SKM-1 (cell line): ENCODE results near the gene ZBTB20.
"Not testable (repeated sequence)": the region's sequence is repeated elsewhere in the genome, so short reads cannot be mapped to it uniquely, and the experiment has no call there.

Experiments
- DNase-seq: peaks from one replicate; lab custom pipeline; 2025; ENCODE audit not compliant: unreplicated experiment; lab: John Stamatoyannopoulos, UW

The ZBTB20 gene

DNA sequence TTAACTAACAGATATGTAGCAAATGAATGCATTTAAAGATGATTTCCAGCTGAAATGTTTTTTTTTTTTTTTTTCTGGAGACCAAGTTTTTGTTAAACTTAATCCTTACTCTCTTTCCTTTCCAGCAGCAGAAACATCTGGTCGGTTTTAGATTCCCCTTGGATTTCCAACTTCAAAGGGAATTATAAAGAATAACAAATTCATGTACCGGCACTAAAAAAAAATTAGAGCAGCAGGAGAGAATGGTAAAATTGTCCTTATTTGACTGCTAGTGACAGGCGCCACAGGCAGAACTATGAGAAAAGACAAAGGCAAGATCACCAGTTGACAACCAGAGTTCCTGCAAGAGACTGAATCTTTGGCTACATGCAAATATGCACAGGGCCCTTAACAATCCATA lies 459.9 kb downstream of the ZBTB20 start:
- no peak for DNase-seq

DNA sequence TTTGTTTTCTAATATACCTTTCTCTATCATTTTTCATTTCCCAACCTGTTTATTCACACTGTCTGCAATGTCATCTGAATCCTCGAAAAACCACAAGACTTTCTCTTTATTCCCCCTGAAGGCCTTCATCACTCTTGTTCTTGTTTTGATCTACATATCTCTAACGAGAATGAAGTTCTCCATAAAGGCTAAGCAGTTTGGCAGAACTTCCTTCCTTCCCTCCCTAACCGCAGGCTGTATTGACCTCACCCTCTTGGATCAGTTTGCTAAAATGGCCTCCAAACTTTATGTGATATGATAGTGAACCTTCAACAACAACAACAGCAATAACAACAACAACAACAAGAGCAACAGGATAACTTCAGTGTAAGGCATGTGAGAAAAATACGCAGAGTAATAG lies 460.5 kb downstream of the ZBTB20 start:
- no peak for DNase-seq

DNA sequence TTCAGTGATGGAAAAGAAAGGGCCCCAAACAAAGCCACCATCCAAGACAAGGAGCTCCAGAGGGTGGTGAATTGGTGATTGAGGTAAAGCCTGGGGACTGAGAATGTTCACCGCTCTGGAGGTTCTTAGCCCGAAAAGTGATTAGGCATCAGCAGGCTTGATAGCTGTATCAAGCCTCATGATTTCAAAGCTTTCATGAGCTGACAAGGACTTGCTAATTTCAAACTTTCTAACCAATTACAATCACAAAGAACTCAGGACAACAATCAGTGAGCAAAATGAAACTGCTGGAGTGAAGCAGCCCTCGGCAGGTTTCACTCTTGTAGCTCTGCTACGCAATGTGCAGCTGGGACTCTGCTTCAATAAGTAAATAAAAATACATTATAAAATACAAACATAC lies 461.9 kb downstream of the ZBTB20 start:
- DNase-seq: no peak

DNA sequence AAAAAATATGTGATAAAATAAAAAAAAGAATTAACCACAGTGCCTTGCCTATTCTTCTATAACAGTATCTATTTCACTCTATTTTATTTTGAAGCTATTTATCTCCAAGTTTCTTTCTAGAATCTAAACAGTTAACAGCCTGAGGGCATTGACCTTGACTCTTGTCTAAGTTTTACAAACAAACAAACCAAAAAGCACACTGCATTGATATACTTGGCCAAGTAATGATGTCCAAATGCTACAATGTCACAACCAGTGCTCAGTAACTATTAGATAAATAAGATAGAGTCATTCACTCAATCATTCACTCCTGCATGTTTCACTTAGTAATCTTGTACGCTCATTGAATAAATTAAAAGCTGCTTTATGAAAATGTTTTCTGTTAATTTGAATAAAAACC lies 466.8 kb downstream of the ZBTB20 start:
- no peak for DNase-seq

GRCh38 chr3:114679773-114680172 lies 467.3 kb downstream of the ZBTB20 start:
- not testable (repeated sequence) for DNase-seq

- no peak for DNase-seq
Measured at GRCh38 chr3:114675104-114675503, 472.0 kb downstream of the ZBTB20 start.

DNA sequence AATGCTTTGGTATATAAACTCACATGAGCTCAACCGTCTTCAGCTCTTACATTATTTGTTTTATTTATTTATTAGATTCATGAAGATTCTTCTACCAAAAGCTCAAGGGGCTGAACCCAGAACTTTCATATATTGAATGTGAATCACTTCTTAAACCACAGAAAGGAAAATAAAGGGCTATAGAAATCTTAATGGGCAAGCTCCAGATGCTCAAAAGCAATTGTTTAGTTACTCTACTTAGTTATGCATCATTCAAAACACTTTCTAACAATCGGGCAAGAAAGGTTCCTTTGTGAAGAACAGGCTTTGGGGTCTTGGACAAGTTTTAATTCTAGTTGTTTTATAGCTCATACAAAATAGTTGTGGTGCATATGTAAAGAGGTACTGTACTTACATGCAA lies 473.1 kb downstream of the ZBTB20 start:
- no peak for DNase-seq

GRCh38 chr3:114673481-114673880 lies 473.6 kb downstream of the ZBTB20 start:
- no peak for DNase-seq

- DNase-seq: no peak
Measured at GRCh38 chr3:114672692-114673447, 474.2 kb downstream of the ZBTB20 start.

DNA sequence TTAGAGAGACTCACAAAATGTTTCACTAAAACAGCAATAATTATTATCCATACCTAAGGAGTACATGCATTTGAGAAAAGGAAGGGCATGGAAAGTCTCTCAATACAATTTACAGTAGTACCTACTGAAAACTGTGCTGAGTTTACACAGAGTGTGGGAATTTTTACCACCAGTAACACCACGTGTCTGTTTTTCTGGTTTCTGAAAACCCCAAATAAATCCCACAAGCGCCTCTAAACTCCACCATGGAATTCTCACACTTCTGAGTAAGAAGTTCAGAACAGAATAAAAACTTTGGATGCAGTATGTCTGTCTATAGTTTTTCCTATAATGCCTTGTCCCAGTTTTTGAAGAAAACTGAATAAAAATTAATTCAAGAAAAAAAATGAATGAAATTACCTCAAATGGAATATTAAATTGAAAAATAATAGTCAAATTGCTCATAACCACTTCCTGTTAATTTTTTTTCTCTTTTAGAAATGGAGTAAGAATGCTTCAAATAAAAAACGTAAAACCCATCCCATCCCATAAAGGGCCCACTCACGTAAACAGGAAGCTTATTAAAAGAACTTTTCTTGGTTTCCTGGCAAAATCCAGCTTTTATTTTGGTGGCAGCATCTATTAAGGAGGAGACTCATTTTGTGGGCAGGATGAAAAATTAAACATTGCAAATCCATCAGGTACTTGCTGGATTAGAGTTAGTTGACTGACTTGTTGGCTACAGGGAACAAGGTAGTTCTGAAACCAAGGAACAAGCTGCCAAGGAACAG lies 475.2 kb downstream of the ZBTB20 start:
- no peak for DNase-seq

GRCh38 chr3:114669614-114670013 lies 477.5 kb downstream of the ZBTB20 start:
- no peak for DNase-seq

DNA sequence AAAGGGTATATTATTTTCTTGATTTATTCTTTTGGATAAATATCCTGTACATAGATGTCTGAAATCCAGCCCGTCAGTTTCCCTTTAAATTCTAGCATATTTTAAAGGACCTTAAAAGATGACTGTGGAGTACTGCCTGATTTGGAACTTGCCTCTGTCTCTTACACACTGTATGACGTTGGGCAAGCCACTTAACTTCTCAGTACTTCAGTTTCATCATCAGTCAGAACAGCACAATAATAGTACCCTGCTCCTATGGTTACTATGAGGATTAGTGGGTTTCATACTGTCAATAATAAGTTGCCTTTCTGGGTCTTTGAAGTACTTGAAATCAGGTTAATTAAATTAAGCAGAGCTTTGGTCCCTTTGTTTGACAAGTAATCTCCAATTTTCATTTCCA lies 479.0 kb downstream of the ZBTB20 start:
- no peak for DNase-seq

DNA sequence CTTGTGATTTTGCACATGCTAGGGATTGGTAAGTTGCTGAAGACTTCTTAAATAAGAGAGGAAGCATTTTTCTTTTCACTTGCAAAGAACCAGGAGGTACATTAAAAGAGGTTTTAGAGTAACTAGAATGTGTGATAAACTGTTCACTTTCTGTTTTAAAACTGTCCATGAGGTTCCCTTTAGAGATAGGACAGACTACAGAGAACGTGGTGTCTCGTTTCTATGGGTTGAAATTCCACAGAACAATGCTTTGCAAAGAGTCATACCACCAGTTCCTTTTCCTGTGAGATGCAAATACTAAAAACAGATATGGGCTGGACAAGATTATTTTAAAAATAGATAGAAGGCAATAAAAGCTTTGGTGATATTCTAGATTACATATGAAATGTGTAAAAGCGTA lies 480.5 kb downstream of the ZBTB20 start:
- DNase-seq: no peak

- DNase-seq: no peak
Measured at GRCh38 chr3:114664006-114664405, 483.1 kb downstream of the ZBTB20 start.

DNA sequence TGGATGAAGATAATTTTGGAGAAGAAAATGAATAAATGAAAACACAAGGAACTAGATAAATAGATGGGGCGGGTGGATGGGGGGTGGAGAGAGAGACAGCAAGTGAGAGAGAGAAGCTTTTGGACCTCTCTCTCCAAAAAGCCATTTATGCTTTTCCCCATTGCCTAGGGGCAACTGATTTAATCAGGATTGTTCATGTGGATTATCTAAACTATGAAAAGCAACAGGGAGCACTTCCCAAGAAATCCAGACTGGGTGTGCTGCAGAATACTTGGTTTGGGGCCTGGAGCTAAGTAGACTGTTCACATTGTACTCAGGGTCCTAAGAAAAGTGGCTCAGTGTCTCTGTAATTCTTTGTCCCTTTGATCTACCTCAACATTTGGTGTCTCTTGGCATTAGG lies 486.3 kb downstream of the ZBTB20 start:
- DNase-seq: no peak

- no peak for DNase-seq
Measured at GRCh38 chr3:114660124-114660523, 487.0 kb downstream of the ZBTB20 start.

DNA sequence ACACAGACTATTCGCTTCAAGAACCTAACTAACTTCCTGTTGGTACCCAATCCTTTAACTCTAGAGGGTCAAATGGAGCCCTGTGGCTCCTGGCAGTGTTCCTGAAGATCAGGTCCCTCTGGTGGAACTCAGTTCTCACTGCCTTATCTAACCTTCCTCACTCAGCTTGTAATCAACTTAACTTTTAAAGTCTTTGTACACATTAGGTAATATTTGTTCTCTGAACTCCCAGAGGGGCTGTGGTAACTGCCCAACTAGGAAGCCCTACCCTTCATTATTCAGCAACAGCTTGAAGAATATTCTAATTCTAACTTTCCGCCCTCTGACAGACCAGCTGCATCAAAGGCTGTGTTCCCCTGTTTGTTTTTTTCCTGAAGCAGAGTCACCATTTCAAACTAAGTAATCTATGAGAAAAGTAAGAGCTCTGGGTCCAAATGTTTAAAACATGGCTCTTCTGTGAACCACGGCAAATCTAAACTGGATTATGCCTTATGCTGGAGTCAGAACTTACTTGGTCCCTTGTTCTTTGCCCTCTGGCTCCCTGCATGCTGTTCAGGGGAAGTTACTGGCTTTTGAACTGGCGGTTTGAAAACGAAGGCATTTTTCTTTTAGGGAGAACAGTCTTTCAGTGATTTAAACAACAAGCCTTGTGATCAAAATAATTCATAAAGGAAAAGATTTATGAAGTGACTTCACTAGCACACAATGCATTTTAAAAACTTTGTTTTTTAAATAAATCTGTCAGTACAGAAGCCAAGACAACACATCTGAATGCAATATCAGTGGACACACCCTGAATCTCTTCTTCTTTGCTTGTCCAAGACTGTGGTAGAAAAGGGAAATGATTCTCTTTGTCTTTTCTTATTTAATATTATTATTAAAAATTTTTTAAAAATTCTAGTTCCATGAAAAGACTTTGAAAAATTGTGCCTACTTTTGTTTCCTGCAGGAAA lies 487.7 kb downstream of the ZBTB20 start:
- no peak for DNase-seq

- DNase-seq: no peak
Measured at GRCh38 chr3:114651555-114651954, 495.5 kb downstream of the ZBTB20 start.

DNA sequence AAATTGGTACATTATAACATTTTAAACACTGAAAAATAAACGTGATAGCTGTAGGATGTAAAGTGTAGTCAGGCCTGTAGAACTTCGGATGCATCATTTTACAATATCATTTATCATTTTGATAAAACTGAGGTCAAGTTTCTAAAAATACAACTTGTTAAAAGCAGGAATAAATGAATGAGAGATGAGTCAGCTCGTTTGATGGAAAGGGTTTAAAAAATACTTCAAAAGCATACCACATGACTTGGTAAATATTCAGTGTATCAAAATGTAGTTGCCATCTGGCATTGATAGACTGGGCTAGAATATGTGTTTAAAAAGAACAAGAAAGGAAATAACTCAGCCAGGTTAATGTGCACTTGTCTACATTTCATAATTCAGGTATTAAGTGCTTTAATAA lies 496.3 kb downstream of the ZBTB20 start:
- DNase-seq: no peak

- DNase-seq: no peak
Measured at GRCh38 chr3:114649331-114649730, 497.8 kb downstream of the ZBTB20 start.

DNA sequence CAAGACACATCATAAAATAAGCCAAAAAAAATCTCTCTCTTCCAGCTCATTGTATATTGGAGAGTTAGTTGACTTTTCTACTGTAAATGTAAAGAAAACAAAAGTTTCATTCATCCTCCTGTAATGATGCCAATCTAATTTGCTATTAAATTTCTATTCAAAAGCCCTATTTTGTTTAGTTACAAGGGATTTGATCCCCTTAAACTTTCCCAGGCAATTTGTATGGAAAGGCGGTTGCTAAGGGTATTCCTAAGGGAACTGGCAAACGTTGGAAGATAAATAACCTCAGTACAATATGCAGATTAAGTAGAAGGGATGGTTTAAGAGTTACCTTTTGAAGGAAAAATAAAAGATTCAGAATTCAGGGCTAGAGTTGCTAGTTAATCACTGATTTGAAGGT lies 500.6 kb downstream of the ZBTB20 start:
- no peak for DNase-seq
